WERI-Rb-1 (cell line): Measurements from ENCODE around the gene TMC5.

Source experiments
- DNase-seq: peaks from one replicate; pipeline ENCODE4 v3.0.0-alpha.2; 2020
- H3K27ac ChIP-seq: fragments of 250-450 bp; sonication (Bioruptor Pico); 2 replicates; pipeline ENCODE4 v1.5.1; 2020; ENCODE audit warnings: mild to moderate bottlenecking, moderate library complexity
- H3K27me3 ChIP-seq: fragments of 250-450 bp; sonication (Bioruptor Pico); 2 replicates; pipeline ENCODE4 v1.5.1; 2021; ENCODE audit warnings: mild to moderate bottlenecking, low read depth, moderate library complexity; ENCODE audit not compliant: insufficient read depth, severe bottlenecking
- H3K36me3 ChIP-seq: fragments of 250-450 bp; sonication (Bioruptor Pico); 2 replicates; pipeline ENCODE4 v1.5.1; 2020; ENCODE audit warnings: mild to moderate bottlenecking, moderate library complexity
- H3K4me3 ChIP-seq: 2 replicates; pipeline ENCODE4 v1.5.1; 2011; ENCODE audit warnings: low read depth, mild to moderate bottlenecking, control low read depth, low read length
- H3K9me3 ChIP-seq: fragments of 250-450 bp; sonication (Bioruptor Pico); 2 replicates; pipeline ENCODE4 v1.5.1; 2021; ENCODE audit warnings: mild to moderate bottlenecking, moderate library complexity; ENCODE audit not compliant: severe bottlenecking
- CTCF ChIP-seq: IDR thresholded peaks from 2 replicates; pipeline ENCODE4 v1.5.1; 2011; ENCODE audit warnings: low read depth, mild to moderate bottlenecking, control low read depth, inconsistent platforms, low read length

The TMC5 gene

GRCh38 chr16:19499481-19499880 lies 81.8 kb downstream of the TMC5 start:
- Histone ChIP-seq H3K4me3 (no peak overlapping the region), H3K27me3 (no peaks in the 10 kb centered on the region), H3K9me3 (no peaks in the 10 kb centered on the region), H3K36me3 (peaks cover 33% of the 10 kb centered on the region), H3K27ac (no peak overlapping the region)
- no peak for DNase-seq
- no peak for TF ChIP-seq CTCF

- Histone ChIP-seq H3K27me3 (no peaks in the 10 kb centered on the region), H3K36me3 (peaks cover 48% of the 10 kb centered on the region), H3K9me3 (no peaks in the 10 kb centered on the region), H3K4me3 (no peak overlapping the region), H3K27ac (no peak overlapping the region)
- peak; percentile 77 for DNase-seq
- TF ChIP-seq CTCF = peak; percentile 70
Measured at GRCh38 chr16:19502395-19503131, 84.9 kb downstream of the TMC5 start.

- Histone ChIP-seq H3K27ac (no peak overlapping the region), H3K27me3 (no peaks in the 10 kb centered on the region), H3K4me3 (no peak overlapping the region), H3K36me3 (peaks cover 54% of the 10 kb centered on the region), H3K9me3 (no peaks in the 10 kb centered on the region)
- TF ChIP-seq CTCF = no peak
- DNase-seq = no peak
Measured at GRCh38 chr16:19503461-19504075, 85.9 kb downstream of the TMC5 start.

- H3K27ac ChIP-seq = no peak overlapping the region
- no peaks in the 10 kb centered on the region for H3K27me3 ChIP-seq
- no peaks in the 10 kb centered on the region for H3K9me3 ChIP-seq
- H3K4me3 ChIP-seq = no peak overlapping the region
- H3K36me3 ChIP-seq = peaks cover 58% of the 10 kb centered on the region
- TF ChIP-seq CTCF = no peak
- DNase-seq = no peak
Measured at GRCh38 chr16:19505600-19506303, 88.1 kb downstream of the TMC5 start.

- DNase-seq = no peak
- no peaks in the 10 kb centered on the region for H3K9me3 ChIP-seq
- no peaks in the 10 kb centered on the region for H3K27me3 ChIP-seq
- no peak overlapping the region for H3K27ac ChIP-seq
- no peak for TF ChIP-seq CTCF
- peaks cover 48% of the 10 kb centered on the region for H3K36me3 ChIP-seq
- H3K4me3 ChIP-seq = no peak overlapping the region
Measured at GRCh38 chr16:19506965-19507364, 89.3 kb downstream of the TMC5 start.
